Uterus (tissue), 2 donors: ENCODE measurements around the gene HRH2.

Experiments used
- CTCF ChIP-seq, 4 experiments: fragments of 200-600 bp in 2 of 4; fragments of 450-650 bp in 2 of 4; sonication (generic) in 2 of 4; IDR thresholded peaks; one replicate each; pipeline ENCODE4 v1.5.1; 2016 to 2019; ENCODE audit warnings: antibody characterized with exemption in 4 of 4, mild to moderate bottlenecking in 2 of 4, moderate library complexity in 1 of 4
- POLR2A ChIP-seq, 2 donors: fragments of 450-650 bp; IDR thresholded peaks; one replicate each; pipeline ENCODE4 v1.6.1; 2016; ENCODE audit warnings: antibody characterized with exemption in 2 of 2, mild to moderate bottlenecking in 1 of 2, moderate library complexity in 1 of 2

DNA sequence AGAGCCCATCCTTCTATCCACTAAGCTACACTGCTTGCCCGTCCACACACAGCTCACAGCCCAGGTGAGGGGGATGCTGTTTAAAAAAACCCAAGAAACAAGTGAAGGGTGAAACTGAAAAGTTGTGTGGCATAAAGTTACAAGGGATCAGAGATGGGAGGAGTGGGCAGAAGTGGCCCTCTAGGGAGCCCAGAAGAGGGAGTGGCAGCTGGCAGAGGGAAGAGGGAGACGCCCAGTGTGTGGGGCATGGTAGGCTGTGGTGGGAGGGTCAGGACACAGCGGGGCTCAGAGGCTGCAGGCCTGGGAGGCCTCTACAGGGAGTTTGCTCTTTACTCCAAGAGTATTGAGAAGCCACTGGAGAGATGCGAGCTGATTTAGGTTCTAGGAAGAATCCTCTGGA lies 30.1 kb upstream of the HRH2 start:
- TF ChIP-seq POLR2A (IDR thresholded peaks at IDR 0.05), result no peak
- TF ChIP-seq CTCF (IDR thresholded peaks at IDR 0.05), result no peak
